GM19328 (cell line): ENCODE results near the gene RASSF6.
"Not testable (repeated sequence)": the region's sequence is repeated elsewhere in the genome, so short reads cannot be mapped to it uniquely, and the experiment has no call there.

Source experiments
- ATAC-seq: cut with Tn5 transposase; IDR thresholded peaks from one replicate; pipeline ENCODE4 v1.9.1; 2021; ENCODE audit warnings: mild to moderate bottlenecking, moderate library complexity; ENCODE audit not compliant: unreplicated experiment

The RASSF6 gene

GRCh38 chr4:73583666-73584065 is 36.6 kb downstream of the RASSF6 start:
- ATAC-seq, result no peak

- no peak for ATAC-seq
Observed at GRCh38 chr4:73577371-73577770, 42.9 kb downstream of the RASSF6 start.

- no peak for ATAC-seq
Observed at GRCh38 chr4:73576381-73576780, 43.9 kb downstream of the RASSF6 start.

GRCh38 chr4:73575660-73576059 is 44.6 kb downstream of the RASSF6 start:
- no peak for ATAC-seq

GRCh38 chr4:73573794-73574528 is 46.3 kb downstream of the RASSF6 start:
- ATAC-seq, result peak; percentile 75

GRCh38 chr4:73550865-73551264 is 69.4 kb downstream of the RASSF6 start:
- not testable (repeated sequence) for ATAC-seq

- ATAC-seq, result no peak
Observed at GRCh38 chr4:73544620-73545019, 75.6 kb downstream of the RASSF6 start.

GRCh38 chr4:73541251-73541650 is 79.0 kb downstream of the RASSF6 start:
- no peak for ATAC-seq

GRCh38 chr4:73540826-73541225 is 79.4 kb downstream of the RASSF6 start:
- ATAC-seq, result no peak

- no peak for ATAC-seq
Observed at GRCh38 chr4:73539386-73539785, 80.8 kb downstream of the RASSF6 start.

GRCh38 chr4:73538162-73538561 is 82.1 kb downstream of the RASSF6 start:
- no peak for ATAC-seq

GRCh38 chr4:73533515-73534422 is 86.5 kb downstream of the RASSF6 start:
- ATAC-seq, result no peak

- ATAC-seq, result no peak
Observed at GRCh38 chr4:73528171-73528570, 92.1 kb downstream of the RASSF6 start.

GRCh38 chr4:73527196-73527595 is 93.0 kb downstream of the RASSF6 start:
- peak; percentile 50 for ATAC-seq

- ATAC-seq, result no peak
Observed at GRCh38 chr4:73525611-73526010, 94.6 kb downstream of the RASSF6 start.

- ATAC-seq, result no peak
Observed at GRCh38 chr4:73523126-73523525, 97.1 kb downstream of the RASSF6 start.
